SK-MEL-5 (cell line): ENCODE measurements around the gene ENKUR. TPM values are rescaled to one million over a fixed set of nuclear protein-coding genes. Genes with fewer than 3 reads are reported as not detected.
"Not testable (repeated sequence)": the region's sequence is repeated elsewhere in the genome, so short reads cannot be mapped to it uniquely, and the experiment has no call there.

ENCODE experiments used
- DNase-seq: peaks from one replicate; pipeline ENCODE4 v3.0.0-alpha.2; 2016; ENCODE audit warnings: low read depth, low spot score
- in situ Hi-C: cut with HindIII; loops from 2 replicates; pipeline ENCODE4 v1.10.0; 2016; ENCODE audit warnings: low sequenced_read_pairs, high pct_unique_total_duplicates, low pct_unique_long_range_greater_than_20kb
- total RNA-seq: library from RNA; depleted of rRNA; stranded (reverse); fragments of >200 nt; shearing (Covaris generic); gene quantifications from 2 replicates; pipeline ENCODE4 v1.2.3, GENCODE V29; 2014

ENKUR gene
- total RNA-seq, 1 experiment from 2014 or later = 1.5 TPM

DNA sequence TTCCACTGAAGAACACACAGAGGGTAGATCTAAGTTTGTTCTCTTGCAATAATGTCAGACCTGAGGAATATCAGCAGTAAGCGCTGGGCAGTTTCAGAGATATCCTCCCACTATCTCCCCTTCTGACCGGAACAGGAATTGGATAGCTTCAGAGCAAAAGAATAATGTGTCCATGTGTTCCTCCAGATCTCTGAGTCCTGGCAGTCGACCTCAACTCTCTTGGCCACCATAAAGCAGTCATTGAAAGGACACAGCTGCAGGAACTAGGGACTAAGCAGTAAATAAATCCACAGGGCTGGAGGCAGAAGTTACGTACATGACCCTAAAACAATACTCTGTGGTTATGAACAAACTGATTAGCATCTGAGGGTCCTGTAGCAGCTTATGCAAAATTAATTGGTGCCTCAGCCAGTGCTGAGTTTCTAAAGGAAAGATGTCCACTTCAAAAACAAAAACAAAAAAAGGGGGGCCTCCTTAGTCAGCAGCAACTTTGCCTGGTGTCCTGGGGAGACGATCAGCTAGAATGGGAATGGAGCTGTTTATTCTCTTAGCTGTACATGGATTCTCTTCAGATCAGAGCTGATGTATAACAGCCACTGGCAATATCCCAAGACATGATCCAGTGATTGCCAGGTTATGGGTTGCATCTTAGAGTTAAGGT is 57.1 kb downstream of the ENKUR start:
- peak; percentile 87 for DNase-seq
- in situ Hi-C loops = no loop called here

DNA sequence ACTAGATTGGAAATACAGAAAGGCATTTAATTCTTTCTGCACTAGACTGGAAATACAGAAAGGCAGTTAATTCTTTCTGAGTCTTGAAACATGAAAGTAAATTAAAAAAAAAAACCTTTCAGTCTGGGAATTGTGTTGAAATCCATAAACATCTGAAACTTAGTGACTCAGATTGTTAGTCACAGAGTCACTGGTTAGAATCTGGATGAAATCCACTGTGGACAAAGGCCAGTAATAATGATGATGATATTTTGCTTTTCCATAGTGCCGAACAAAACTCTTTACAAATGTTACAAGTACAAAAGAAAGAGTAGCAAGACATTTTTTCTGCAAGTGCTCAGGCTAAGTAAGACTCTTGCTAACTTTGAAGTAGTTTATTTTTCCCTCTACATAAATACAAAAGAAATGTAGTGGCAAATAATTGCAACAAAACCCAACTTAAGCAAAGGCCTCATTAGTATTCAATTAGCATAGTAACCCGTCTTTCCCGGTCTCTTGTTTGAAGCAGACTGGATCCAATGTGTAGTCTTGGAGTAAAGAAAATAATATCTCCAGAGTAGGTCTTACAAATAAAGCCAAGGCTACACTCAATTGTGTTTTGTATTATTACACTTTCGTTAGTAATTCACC is 57.8 kb downstream of the ENKUR start:
- in situ Hi-C loops = no loop called here
- DNase-seq = peak; percentile 60

DNA sequence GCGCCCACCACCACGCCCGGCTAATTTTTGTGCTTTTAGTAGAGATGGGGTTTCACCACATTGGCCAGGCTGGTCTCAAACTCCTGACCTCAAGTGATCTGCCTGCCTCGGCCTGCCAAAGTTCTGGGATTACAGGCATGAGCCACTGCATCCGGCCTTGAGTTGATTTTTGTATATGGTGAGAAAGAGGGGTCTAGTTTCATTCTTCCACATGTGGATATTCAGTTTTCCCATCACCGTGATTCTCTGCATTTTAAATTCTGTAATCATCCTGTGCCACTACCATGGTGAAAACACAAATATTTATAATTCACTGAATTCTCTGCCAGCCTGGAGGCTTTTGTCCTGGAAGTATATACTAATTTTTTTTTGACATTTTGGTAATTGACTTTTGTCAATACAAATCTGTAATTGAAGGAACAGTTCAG is 58.3 kb downstream of the ENKUR start:
- in situ Hi-C loops, DNase-seq: not testable (repeated sequence)

DNA sequence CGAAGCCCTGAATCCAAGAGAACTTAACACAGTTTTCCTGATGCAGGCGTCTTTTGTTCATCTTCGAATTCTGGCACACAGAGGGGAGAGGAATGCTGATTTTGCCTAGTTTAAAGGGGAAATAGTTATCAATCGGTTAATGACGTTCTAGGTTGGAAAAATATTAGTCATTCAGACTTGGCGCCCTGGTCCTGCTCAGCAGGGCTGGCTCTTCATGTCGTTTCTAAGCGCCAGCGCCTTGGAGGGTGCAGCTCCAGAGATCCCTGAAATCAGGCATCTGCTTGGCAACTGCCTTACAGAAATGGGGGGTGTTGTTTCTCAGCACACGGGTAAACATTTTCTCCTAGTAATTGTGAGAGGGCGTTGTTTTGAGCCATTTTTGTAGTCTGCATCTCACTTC is 62.3 kb downstream of the ENKUR start:
- DNase-seq = no peak
- in situ Hi-C loops = no loop called here

DNA sequence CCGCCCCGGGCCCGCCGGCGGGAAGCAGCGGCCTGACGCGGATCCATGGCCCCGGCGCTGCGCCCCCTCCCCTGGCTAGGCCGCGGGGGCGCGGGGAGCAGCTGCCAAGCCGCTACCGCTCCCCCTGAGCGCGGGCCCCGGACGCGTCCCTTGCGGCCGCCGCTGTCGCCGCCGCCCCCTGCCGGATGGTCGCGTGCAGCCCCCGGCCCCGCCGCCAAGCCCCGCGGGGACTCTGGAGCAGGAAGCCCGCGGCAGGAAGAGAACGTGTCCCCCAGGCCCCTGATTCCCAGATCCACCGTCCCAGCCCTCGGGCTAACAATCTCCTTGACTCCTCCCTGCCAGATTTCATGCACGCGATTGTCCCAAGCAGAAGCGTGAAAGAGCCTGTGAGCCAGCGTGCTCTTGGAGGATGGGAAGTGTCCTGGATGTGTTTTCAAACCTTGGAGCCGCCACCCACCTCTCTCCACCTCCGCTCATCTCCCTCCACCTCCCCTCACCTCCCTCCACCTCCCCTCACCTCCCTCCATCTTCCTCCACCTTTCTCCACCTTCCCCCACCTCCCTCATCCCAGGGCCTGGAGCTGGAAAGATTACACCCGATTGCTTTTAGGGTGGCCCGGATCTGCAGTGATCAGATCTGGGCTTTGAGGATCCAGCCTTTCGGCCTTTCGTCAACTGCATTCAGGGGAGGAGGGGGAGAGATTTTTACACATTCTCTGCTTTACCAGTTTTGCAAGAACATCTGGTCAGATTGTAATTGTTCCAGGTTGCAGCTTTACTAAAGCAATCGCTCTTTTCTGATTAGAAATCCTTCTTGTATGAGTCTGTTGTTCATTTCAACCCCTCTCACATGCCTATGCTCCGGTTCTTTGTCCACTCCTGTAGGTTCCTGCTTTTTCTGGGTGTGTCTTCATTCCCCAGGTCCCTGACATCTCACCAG is 63.0 kb downstream of the ENKUR start:
- in situ Hi-C loops = no loop called here
- DNase-seq = no peak

DNA sequence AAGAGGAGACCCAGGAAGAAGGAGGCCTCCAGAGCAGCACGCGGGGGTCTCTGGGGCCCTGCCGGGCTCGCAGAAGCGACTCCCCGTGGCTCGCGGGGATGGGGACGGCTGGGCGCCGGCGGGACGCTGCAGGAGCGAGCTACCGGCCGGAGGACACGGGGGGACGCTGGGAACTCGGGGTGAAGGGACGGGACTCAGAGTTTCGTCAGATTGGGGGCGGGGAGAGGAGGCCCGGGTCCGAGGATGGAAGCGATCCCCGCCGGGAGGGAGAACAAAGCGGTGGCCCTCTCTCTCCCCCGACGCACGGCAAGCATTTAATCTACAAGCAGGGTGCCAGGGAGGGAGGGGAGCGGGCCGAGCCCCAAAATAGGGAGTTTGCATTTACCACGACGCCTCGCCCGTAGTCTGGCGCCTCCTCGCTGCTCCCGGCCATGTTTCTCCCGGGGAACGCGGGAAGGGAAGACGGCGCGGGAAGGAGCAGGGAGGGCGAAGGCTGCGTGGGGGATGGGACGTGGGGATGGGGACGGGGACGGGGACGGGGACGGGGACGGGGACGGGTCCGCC is 63.7 kb downstream of the ENKUR start, which contains the start of gene PRTFDC1:
TSS of gene PRTFDC1 (minus strand) at position 464 of the 564 bp plus-strand sequence. CDS start at position 433, 31 bp downstream.
- in situ Hi-C loops = no loop called here
- no peak for DNase-seq

DNA sequence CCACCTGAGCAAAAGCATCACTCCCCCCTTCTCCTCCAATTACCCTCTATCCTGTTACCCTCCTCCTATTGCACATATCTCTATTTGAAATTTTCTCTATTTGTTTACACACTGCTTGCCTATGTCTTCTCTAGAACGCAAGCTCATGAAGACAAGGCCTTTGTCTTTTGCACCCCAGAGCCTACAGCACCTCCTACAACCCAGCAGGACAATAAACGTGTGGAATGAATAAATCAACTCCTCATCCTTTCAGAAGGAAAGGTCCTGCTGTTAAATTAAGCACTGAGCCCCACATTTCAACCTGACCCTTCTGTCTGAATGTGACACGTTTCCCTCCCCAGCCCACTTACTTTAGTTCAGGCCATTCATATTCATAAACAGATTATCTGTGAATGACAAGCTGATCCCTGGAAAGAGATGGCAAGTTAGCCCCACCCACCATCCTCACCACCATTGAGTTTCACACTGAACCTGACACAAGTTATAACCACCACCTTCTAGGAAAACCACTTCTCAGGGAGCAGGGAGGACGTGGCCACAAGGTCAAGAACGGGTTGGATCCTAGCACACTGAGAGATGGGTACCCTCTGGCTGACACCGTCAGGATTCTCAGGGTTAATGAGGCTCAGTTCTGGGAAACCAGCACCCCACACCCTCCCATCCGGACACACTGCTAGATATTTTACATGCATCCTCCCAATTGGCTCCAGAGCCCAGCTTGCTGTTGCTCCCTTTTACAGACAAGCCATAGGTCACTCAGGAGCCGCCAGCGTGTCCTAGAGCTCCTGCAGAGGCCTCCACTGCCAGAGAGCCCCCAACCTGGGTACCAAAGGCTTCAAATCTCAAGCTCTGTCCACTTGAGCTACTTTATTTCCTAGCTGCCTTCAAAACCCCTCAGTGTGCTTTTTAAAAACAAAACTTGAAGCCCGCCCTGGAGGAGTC is 64.5 kb downstream of the ENKUR start:
- DNase-seq = no peak
- in situ Hi-C loops = no loop called here

DNA sequence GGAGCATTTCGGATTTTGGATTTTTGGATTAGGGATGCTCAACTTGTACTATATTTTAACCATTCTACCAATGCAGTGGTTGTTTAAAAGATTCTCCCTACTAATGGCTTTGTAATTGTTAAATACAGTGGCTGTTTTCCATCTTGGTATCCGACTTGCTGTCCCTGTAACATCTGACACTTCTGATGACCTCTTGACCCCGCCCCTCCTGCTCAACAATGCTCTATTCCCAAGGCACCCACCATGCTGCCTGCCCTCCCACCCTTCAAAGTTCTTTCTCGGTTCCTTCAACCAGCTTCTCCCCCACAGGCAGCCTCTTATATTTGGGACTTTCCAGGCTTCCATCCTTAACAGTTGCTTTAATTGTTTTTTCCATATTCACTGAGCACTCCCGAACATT is 65.5 kb downstream of the ENKUR start:
- no peak for DNase-seq
- in situ Hi-C loops = no loop called here

DNA sequence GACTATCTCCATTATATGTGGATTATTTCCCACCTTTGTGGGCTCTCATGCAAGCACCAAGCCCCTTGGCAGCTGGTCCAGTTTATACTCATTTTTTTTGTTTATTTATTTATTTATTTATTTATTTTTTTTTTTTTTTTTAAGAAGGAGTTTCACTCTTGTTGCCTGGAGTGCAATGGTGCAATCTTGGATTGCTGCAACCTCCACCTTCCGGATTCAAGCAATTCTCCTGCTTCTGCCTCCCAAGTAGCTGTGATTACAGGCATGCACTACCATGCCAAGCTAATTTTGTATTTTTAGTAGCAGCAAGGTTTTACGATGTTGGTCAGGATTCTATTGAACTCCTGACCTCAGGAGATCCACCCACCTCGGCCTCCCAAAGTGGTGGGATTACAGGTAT is 66.3 kb downstream of the ENKUR start:
- in situ Hi-C loops = no loop called here

DNA sequence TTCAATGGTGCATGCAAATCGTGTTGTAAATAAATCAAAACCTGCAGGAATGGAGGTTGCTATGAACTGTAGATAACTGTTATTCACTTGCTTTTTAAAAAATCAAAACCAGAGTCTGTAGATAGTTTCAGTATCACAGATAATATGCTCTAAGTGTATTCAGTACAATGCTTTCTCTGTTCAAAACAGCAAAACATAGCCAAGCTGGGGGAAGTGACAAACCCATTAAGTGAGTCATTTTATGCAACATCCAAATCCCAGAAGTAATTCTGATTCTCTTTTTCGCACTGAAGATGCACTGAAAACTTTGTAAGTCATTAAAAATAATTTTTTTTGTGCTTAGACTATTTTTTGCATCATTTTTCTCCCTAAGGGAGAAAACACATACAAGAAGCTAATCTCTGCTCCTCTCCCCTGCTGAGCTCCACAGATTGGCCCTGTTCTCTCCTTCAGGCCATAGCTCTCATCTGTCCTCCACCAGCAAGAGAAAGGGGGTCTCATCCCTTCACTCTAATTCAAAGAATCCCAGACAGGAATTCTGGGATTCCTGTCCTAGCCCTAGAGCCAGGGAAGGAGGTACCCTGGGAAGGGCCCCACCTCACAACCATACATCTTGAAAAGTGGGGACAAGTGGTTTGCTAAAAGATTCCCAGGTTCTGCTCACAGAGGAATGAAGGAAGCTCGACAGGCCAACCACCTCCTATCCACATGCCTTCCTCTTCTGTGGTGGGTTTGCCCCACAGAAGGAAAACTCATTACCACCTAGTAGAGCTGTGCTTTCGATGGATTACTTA is 68.5 kb downstream of the ENKUR start:
- in situ Hi-C loops = no loop called here
- peak; percentile 88 for DNase-seq

More for the DNA sequence above, 66.3 kb downstream of the ENKUR start:
- no peak for DNase-seq

DNA sequence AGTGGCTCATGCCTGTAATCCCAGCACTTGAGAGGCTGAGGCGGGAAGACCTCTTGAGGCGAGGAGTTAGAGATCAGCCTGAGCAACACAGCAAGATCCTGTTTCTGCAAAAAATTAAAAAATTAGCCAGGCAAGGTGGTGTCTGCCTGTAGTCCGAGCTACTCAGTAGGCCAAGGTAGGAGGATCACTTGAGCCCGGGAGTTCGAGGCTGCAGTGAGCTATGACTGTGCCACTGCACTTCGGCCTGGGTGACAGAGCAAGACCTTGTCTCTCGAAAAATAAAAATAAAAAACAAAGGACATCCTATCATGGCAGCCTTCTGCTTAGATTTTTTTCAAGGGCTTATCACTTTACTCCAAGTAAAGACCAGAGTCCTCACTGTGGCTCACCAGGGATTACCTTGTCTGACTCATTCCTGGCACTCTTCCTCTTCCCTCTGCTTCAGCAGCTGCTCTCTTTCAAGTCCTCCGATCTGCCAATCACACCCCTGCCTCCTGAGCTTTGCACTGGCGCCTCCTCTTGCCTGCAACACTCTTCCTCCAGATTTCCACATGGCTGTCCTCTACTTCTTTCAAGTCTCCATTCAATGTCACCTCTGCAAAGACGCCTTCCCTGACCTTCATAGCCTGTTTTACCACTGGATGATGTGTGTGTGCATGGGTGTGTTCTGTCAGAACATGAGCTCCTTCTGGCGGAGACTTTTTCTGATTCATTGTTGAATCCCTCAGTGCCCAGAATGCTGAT is 71.3 kb downstream of the ENKUR start:
- in situ Hi-C loops = no loop called here
- peak; percentile 50 for DNase-seq

DNA sequence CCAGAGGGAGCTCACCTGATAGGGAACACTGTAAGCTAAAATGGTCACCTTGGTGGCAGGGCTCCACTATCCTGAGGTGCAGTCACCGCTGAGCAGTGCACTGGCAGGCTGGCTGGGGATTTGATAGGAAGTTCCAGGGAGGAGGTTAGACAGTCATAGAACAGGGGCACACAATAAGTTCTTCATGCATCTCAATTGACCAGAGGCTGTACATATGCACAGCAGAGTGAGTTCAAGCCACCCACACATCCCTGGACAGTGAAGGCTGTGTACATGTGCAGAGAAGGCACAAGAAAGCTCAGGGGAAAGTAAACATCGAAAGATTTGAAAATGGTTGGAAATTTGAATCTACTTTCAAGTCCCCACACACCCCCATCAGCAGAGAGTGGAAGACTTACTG is 77.4 kb downstream of the ENKUR start:
- DNase-seq = no peak

DNA sequence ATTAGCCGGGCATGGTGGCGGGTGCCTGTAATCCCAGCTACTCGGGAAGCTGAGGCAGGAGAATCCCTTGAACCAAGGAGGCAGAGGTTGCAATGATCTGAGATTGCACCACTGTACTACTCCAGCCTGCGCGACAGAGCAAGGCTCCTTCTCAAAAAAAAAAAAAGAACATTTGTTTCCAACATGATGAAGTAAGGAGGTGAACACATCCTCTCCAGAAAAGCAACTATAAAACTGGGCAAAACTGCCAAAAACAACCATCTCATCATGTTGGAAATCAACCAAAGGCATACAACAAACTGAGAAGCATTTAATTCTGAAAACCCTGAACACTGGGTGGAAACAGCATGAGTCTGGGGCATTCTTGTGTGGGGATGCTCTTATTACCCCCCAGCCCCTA is 77.9 kb downstream of the ENKUR start:
- no peak for DNase-seq
- in situ Hi-C loops = no loop called here

More for the DNA sequence above, 77.4 kb downstream of the ENKUR start:
- in situ Hi-C loops = no loop called here

DNA sequence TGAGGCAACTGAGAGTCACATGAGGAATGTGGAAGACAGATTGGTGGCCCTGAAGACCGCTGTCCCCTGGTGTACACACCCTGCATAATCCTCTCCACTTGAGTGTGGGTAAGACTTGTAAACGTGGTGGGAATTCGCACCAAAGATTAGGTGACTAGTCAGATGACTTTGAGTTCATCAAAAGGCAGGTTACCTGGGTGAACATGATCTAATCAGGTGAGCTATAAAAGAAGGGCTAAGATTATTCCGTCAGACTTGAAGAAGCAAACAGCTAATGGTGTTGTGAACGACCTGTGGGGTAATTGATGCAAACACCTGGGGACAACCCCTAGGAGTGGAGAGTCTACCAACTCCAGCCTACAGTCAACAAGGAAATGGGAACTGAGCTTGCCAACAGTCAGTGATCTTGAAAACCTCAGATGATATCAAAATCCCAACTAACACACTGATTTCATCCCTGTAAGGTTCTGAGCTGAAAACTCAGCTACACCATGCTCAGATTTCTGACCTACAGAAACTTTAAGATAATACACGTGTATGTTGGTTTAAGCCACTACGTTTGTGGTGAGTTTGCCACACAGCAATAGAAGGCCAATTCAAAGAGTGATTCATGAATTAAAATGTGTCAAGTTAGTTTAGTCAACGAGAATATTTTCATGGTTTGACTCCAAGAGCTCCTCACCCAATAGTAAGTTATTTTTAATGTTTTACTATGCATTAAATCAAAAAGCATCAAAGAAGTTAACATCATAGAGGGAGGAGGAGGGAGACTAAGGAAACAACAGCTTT is 80.3 kb downstream of the ENKUR start:
- in situ Hi-C loops = no loop called here
- DNase-seq = no peak
